ENCODE results near the gene GPANK1. TPM values are rescaled to one million over a fixed set of nuclear protein-coding genes. Genes with fewer than 3 reads are reported as not detected.
A peak's percentile ranks its signal among the peaks of the same experiment; 100 is the strongest.

The GPANK1 gene
- total and polyA plus RNA-seq, 2 donors (not counting 1 experiment from before 2014, with no cell fraction given): 22.6 to 24.3 TPM

- Mint-ChIP-seq H3K4me3 (peak overlapping the region; percentile 86), H3K4me1 (peaks cover 45% of the 10 kb centered on the region)
- peaks cover 4 to 26% of the 10 kb centered on the region in 2 experiments for H3K36me3 ChIP-seq (replicated peaks in 1 of 2; ENCODE audit: control extremely low read depth in 1 of 2, control insufficient read depth in 1 of 2, extremely low read depth in 1 of 2, insufficient read depth in 2 of 2, low read length in 1 of 2)
Measured at GRCh38 chr6:31619805-31620585, 44.8 kb downstream of the GPANK1 start.

More at GRCh38 chr6:31619805-31620585, 44.8 kb downstream of the GPANK1 start:
- Mint-ChIP-seq H3K9me3 (ENCODE audit: insufficient read depth) (no peaks in the 10 kb centered on the region), H3K27ac (peak overlapping the region; percentile 95), H3K27me3 (no peaks in the 10 kb centered on the region)
- Histone ChIP-seq H3K9me3 (ENCODE audit: control extremely low read depth in 1 of 3, control insufficient read depth in 2 of 3, insufficient read depth in 1 of 3, low read length in 2 of 3) (peaks cover 0 to 6% (median 0%) of the 10 kb centered on the region in 3 donors), H4K20me1 (ENCODE audit: control insufficient read depth, insufficient read depth, low read length, poor library complexity, severe bottlenecking) (peaks cover 6% of the 10 kb centered on the region), H3K27me3 (replicated peaks in 1 of 4; ENCODE audit: control extremely low read depth in 1 of 4, control insufficient read depth in 3 of 4, insufficient read depth in 4 of 4, low read length in 3 of 4) (no peaks in the 10 kb centered on the region), H3K4me1 (ENCODE audit: control insufficient read depth in 2 of 2, insufficient read depth in 2 of 2, low read length in 2 of 2) (peaks cover 26 to 35% of the 10 kb centered on the region in 2 donors), H3K9ac (ENCODE audit: low read length) (peak overlapping the region; percentile 90), H2AFZ (ENCODE audit: insufficient read depth, low read depth, low read length, poor library complexity, severe bottlenecking) (peak overlapping the region; percentile 76), H3K27ac (ENCODE audit: low read length in 2 of 2) (peak overlapping the region; percentile 97 to 99), H3K79me2 (ENCODE audit: control insufficient read depth, insufficient read depth, low read length) (peaks cover 19% of the 10 kb centered on the region), H3K4me2 (replicated peaks; ENCODE audit: low read depth, low read length, poor library complexity, severe bottlenecking) (peak overlapping the region; percentile 90), H3K4me3 (ENCODE audit: control extremely low read depth in 1 of 5, extremely low read depth in 1 of 5, insufficient read depth in 1 of 5, low read depth in 2 of 5, low read length in 4 of 5) (peak overlapping the region; percentile 8 to 90 (median 84))
- DNase-seq: peak; percentile 99
- ATAC-seq (ENCODE audit: low read depth): peak; percentile 84
- TF ChIP-seq CTCF (IDR thresholded peaks at IDR 0.05): no peak
- TF ChIP-seq EZH2 (IDR thresholded peaks at IDR 0.05; ENCODE audit: borderline replicate concordance, insufficient read depth, low read depth, low read length, poor library complexity, severe bottlenecking): no peak
- WGBS (ENCODE audit: insufficient coverage): 0% methylated on average over 44 of the region's 50 CpGs
- CTCF ChIA-PET: interaction anchor here (0.8 to 2.3 kb wide), 3 partner anchors 22 to 69 kb away, joined by 5 to 9 read pairs (median 5); partner anchors contain the start of gene NCR3
- intact Hi-C loops (cut with micrococcal nuclease): loop anchor here (1.0 to 5.0 kb wide), 9 partner anchors 22 to 337 kb away; partner anchors contain the start of genes BAG6, EHMT2, LSM2 and NELFE
- POLR2A ChIA-PET: interaction anchor here (0.6 to 1.7 kb wide), 9 partner anchors 32 to 215 kb away, joined by 3 to 7 read pairs (median 5); partner anchors contain the start of genes ATP6V1G2, BAG6, C6orf47 and DDX39B

Measured in B cell (primary cell).